LNCaP clone FGC (cell line): Measurements from ENCODE around the gene CALML3.

Source experiments
- DNase-seq: peaks from one replicate; pipeline ENCODE4 v3.0.0-alpha.2; 2011; ENCODE audit warnings: low read depth
- H3K4me3 ChIP-seq: 2 replicates; pipeline ENCODE4 v1.5.1; 2011; ENCODE audit warnings: mild to moderate bottlenecking, low read depth, low read length, control low read depth
- TF ChIP-seq, protein P1 (sequence below): IDR thresholded peaks from 2 replicates; pipeline ENCODE4 v1.5.1; 2012; ENCODE audit warnings: mild to moderate bottlenecking; ENCODE audit not compliant: control insufficient read depth, insufficient read depth; ENCODE audit errors: extremely low read depth

The CALML3 gene

DNA sequence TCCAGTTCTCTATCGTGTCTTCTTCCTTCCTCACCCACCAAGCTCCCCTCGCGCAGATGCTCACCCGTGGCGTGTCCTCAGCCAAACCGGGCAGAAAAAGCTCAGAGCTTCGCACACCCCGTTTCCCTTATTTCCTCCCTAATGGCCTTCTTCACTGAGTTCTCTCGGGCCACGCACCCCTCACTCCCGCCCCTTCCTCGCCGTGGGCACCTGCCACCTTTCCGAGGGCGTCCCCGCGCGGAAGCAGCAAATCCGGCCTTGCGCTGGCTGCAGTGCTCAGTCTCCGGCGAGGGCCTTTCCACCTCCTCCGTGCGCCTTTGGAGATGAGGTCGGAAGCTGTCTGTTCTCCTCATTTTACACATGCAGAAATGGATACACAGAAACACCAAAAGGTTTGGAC, 12.4 kb upstream of the CALML3 start:
- TF ChIP-seq, protein P1, sequence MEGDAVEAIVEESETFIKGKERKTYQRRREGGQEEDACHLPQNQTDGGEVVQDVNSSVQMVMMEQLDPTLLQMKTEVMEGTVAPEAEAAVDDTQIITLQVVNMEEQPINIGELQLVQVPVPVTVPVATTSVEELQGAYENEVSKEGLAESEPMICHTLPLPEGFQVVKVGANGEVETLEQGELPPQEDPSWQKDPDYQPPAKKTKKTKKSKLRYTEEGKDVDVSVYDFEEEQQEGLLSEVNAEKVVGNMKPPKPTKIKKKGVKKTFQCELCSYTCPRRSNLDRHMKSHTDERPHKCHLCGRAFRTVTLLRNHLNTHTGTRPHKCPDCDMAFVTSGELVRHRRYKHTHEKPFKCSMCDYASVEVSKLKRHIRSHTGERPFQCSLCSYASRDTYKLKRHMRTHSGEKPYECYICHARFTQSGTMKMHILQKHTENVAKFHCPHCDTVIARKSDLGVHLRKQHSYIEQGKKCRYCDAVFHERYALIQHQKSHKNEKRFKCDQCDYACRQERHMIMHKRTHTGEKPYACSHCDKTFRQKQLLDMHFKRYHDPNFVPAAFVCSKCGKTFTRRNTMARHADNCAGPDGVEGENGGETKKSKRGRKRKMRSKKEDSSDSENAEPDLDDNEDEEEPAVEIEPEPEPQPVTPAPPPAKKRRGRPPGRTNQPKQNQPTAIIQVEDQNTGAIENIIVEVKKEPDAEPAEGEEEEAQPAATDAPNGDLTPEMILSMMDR = no peak
- no peak for DNase-seq
- H3K4me3 ChIP-seq = no peak overlapping the region

DNA sequence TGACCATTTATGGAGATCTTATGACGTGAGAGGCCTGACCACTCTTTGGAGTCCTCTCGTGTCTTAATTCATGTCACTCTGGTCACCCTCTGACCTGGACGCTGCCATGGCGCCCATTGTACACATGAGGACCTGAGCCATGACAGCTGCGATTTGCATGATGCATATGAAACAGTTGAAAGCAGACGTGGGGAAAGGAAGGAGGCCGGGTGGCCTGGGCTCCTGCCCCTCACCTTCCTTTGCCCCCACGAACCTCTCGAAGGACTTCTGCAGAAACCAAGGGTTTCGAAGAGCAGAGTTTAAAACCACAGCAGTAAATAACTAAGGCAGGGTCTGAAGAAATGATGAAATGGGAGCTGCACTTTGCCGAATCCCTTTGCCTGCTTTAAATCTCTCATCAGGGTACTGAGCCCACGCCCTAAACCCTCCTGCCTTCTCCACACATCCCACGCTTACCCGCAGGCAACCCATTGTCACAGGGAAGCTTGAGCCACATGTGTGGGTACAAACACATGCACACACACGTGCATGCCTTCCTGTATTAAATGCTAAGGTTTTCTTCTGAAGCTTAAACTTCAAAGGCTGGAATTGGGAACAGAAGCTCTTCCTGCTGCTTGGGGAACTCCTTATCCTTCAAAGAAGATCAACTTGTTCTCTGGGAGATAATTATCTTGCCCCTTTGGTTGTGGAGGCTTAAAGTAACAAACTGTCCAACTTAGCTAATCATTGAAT, 11.7 kb upstream of the CALML3 start:
- no peak overlapping the region for H3K4me3 ChIP-seq
- no peak for DNase-seq
- TF ChIP-seq, protein P1 = no peak

DNA sequence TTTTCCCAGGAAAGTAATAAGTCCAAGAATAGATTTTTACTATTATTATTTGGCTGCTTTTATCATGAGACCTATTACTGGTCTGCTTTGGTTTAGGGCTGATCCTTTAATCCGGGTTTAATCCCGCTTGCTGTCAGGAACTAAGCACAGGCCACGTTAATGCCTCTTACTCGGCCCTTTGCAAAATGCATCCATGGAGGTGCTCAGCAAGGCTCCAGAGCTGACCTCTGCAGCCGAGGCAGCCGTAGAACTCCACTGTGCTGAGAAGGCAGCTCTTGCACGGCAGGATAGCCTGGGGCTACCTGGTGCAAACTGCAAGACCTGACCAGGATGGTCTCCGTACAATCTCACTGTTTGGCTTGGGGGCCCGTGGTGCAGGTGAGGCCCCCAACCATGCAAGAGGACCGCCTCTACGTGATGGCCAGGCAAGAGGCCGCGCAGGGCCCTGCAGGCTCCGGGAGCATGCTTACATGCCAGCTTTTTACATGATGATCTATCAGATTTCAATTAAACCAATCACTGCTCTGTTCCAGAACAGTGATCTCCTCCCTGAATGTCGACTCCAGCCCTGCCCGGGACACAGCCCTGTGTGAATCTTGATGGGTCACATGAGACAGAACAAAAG, 10.4 kb upstream of the CALML3 start:
- no peak overlapping the region for H3K4me3 ChIP-seq
- TF ChIP-seq, protein P1 = no peak
- DNase-seq = no peak

DNA sequence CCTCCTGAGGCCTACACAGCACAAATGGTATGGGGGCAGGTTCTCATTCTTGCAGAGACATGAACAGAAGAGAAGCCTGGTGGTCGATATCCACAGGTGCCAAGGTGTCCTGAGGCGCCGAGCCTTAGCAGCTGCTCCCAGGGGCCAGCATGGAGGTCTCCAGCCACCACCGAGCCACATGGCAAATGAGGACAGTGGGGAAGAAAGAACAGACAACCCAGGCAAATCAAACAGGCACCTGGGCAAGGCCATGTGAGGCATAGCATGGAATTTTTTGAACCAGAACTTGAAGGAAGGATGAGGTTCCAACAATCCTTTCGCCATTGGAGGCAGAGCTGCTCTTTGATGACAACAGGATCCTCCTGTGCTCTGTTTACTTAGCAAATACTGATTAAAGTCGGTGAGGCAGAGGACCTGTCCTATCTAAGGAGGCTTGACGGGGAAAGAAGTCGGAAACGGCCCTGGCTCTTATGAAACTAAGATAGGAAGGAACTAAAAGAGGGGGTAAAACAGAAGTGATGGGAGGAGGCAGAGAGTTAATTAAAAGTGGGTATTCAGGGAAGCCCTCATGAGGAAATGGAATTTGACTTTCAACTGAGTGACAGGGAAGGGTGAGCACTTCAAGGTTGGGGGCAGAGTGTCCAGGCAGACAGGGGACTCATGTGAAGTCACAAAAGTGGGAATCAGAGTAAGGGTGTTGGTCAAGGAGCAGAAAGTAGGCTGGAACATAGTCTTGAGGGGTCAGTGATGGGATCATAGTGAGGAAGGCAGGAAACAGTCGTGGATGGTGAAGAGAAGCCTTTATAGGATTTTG, 8.6 kb upstream of the CALML3 start:
- H3K4me3 ChIP-seq = no peak overlapping the region
- DNase-seq = no peak
- TF ChIP-seq, protein P1 = no peak

DNA sequence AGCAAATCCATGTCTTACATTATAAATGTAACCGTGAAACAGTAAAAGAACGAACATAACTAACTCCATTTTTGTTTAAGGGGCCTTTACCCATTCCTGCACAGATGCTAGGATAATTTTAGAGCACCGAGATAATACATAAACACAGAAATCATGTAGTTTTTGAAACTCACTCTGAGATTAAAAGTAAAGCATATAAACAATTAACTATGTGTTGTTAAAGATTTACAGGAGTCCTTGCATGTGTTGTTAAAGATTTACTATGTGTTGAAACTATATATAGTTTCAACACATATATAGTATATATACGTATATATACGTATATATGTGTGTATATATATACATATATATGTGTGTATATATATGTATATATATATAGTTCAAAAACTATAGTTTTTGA, 7.2 kb upstream of the CALML3 start:
- TF ChIP-seq, protein P1 = no peak
- no peak overlapping the region for H3K4me3 ChIP-seq
- DNase-seq = no peak

DNA sequence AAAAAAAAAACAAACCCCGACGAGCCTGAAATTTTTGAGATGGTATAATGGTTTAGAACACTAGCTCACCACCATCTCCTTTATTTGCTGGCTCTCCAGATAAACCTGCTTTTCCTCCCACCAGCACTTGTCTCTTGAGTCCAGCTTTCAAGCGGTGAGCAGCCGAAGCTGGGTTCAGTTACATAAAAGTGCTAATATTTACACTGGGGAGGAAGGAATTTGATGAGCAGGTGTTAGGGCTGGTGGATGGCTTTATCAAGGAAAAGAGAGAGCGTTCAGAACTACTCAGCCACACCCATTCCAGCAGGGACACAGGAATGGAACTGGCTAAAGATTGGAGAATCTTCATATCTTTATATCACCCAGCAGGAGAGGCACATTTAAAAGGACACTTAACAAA, 6.6 kb upstream of the CALML3 start:
- no peak overlapping the region for H3K4me3 ChIP-seq
- DNase-seq = peak; percentile 97

More for the DNA sequence above, 6.6 kb upstream of the CALML3 start:
- TF ChIP-seq, protein P1 = no peak
